ENCODE results near the gene SYT17. TPM values are rescaled to one million over a fixed set of nuclear protein-coding genes. Genes with fewer than 3 reads are reported as not detected.

SYT17 gene
- total and polyA plus RNA-seq, 2 experiments from 2014 or later, result not detected

- no peaks in the 10 kb centered on the region for H3K79me2 ChIP-seq (ENCODE audit: insufficient read depth)
- H2AFZ ChIP-seq, result no peak overlapping the region
- in situ Hi-C loops (cut with MboI), result no loop called here
- H3K4me2 ChIP-seq (ENCODE audit: unreplicated experiment), result no peak overlapping the region
- H3K27ac ChIP-seq, result no peak overlapping the region
- no peaks in the 10 kb centered on the region for H3F3A ChIP-seq (ENCODE audit: insufficient read depth)
- 54 to 58% methylated on average over 4 of the region's 4 CpGs for WGBS, 2 experiments (ENCODE audit: low coverage in 1 of 2, low lambda C conversion rate in 2 of 2, missing lambda C conversion rate in 2 of 2)
- no peaks in the 10 kb centered on the region for H3K9me3 ChIP-seq (ENCODE audit: low read depth)
- DNase-seq, result no peak
- H3K4me3 ChIP-seq, result no peak overlapping the region
- no peaks in the 10 kb centered on the region for H3K4me1 ChIP-seq (ENCODE audit: insufficient read depth)
- H4K20me1 ChIP-seq (ENCODE audit: insufficient read depth), result no peaks in the 10 kb centered on the region
- H3K36me3 ChIP-seq (ENCODE audit: low read depth), result no peaks in the 10 kb centered on the region
- no peak overlapping the region for H3K9ac ChIP-seq
- H3K9me2 ChIP-seq (ENCODE audit: insufficient read depth), result no peaks in the 10 kb centered on the region
- TF ChIP-seq EZH2 (IDR thresholded peaks at IDR 0.05; ENCODE audit: insufficient read depth, poor library complexity, severe bottlenecking) (no peak), EZH2phosphoT487 (IDR thresholded peaks at IDR 0.05; ENCODE audit: insufficient read depth, low read depth) (no peak)
- H3K27me3 ChIP-seq (replicated peaks; ENCODE audit: insufficient read depth), result no peaks in the 10 kb centered on the region
These were observed 14.2 kb upstream of the SYT17 start for GRCh38 chr16:19153876-19154275.

GRCh38 chr16:19162085-19162484 lies 6.0 kb upstream of the SYT17 start:
- TF ChIP-seq EZH2phosphoT487 (IDR thresholded peaks at IDR 0.05; ENCODE audit: insufficient read depth, low read depth) (no peak), EZH2 (IDR thresholded peaks at IDR 0.05; ENCODE audit: insufficient read depth, poor library complexity, severe bottlenecking) (no peak)
- 60 to 65% methylated on average over 4 of the region's 4 CpGs for WGBS, 2 experiments (ENCODE audit: low coverage in 1 of 2, low lambda C conversion rate in 2 of 2, missing lambda C conversion rate in 2 of 2)
- H3K36me3 ChIP-seq (ENCODE audit: low read depth), result no peaks in the 10 kb centered on the region
- H3F3A ChIP-seq (ENCODE audit: insufficient read depth), result no peaks in the 10 kb centered on the region
- H3K27ac ChIP-seq, result no peak overlapping the region
- H3K4me2 ChIP-seq (ENCODE audit: unreplicated experiment), result no peak overlapping the region
- H3K27me3 ChIP-seq (replicated peaks; ENCODE audit: insufficient read depth), result no peaks in the 10 kb centered on the region
- no peaks in the 10 kb centered on the region for H3K9me3 ChIP-seq (ENCODE audit: low read depth)
- H3K9ac ChIP-seq, result no peak overlapping the region
- H3K79me2 ChIP-seq (ENCODE audit: insufficient read depth), result no peaks in the 10 kb centered on the region
- peak; percentile 13 for DNase-seq
- no peaks in the 10 kb centered on the region for H4K20me1 ChIP-seq (ENCODE audit: insufficient read depth)
- no peaks in the 10 kb centered on the region for H3K9me2 ChIP-seq (ENCODE audit: insufficient read depth)
- H3K4me3 ChIP-seq, result no peak overlapping the region
- no peak overlapping the region for H2AFZ ChIP-seq
- in situ Hi-C loops (cut with MboI), result no loop called here
- H3K4me1 ChIP-seq (ENCODE audit: insufficient read depth), result no peaks in the 10 kb centered on the region

GRCh38 chr16:19163215-19163614 lies 4.8 kb upstream of the SYT17 start:
- Histone ChIP-seq H3K27ac (no peak overlapping the region), H3K36me3 (ENCODE audit: low read depth) (no peaks in the 10 kb centered on the region), H3K9me2 (ENCODE audit: insufficient read depth) (no peaks in the 10 kb centered on the region), H3K9ac (no peak overlapping the region), H3K4me1 (ENCODE audit: insufficient read depth) (no peaks in the 10 kb centered on the region), H3K79me2 (ENCODE audit: insufficient read depth) (no peaks in the 10 kb centered on the region), H3K4me2 (ENCODE audit: unreplicated experiment) (no peak overlapping the region), H3K4me3 (no peak overlapping the region), H4K20me1 (ENCODE audit: insufficient read depth) (no peaks in the 10 kb centered on the region), H3K9me3 (ENCODE audit: low read depth) (no peaks in the 10 kb centered on the region), H2AFZ (no peak overlapping the region), H3K27me3 (replicated peaks; ENCODE audit: insufficient read depth) (no peaks in the 10 kb centered on the region), H3F3A (ENCODE audit: insufficient read depth) (no peaks in the 10 kb centered on the region)
- no peak for DNase-seq
- in situ Hi-C loops (cut with MboI), result no loop called here
- TF ChIP-seq EZH2phosphoT487 (IDR thresholded peaks at IDR 0.05; ENCODE audit: insufficient read depth, low read depth) (no peak), EZH2 (IDR thresholded peaks at IDR 0.05; ENCODE audit: insufficient read depth, poor library complexity, severe bottlenecking) (no peak)
- 71 to 83% methylated on average over 1 of the region's 1 CpG for WGBS, 2 experiments (ENCODE audit: low coverage in 1 of 2, low lambda C conversion rate in 2 of 2, missing lambda C conversion rate in 2 of 2)

GRCh38 chr16:19164285-19164684 lies 3.8 kb upstream of the SYT17 start:
- 55 to 59% methylated on average over 4 of the region's 4 CpGs for WGBS, 2 experiments (ENCODE audit: low coverage in 1 of 2, low lambda C conversion rate in 2 of 2, missing lambda C conversion rate in 2 of 2)
- H2AFZ ChIP-seq, result no peak overlapping the region
- no peak overlapping the region for H3K4me3 ChIP-seq
- no peaks in the 10 kb centered on the region for H3K79me2 ChIP-seq (ENCODE audit: insufficient read depth)
- H3K9me2 ChIP-seq (ENCODE audit: insufficient read depth), result no peaks in the 10 kb centered on the region
- no peak for DNase-seq
- no peak overlapping the region for H3K4me2 ChIP-seq (ENCODE audit: unreplicated experiment)
- H4K20me1 ChIP-seq (ENCODE audit: insufficient read depth), result no peaks in the 10 kb centered on the region
- H3K9ac ChIP-seq, result no peak overlapping the region
- H3K27ac ChIP-seq, result no peak overlapping the region
- in situ Hi-C loops (cut with MboI), result no loop called here
- no peaks in the 10 kb centered on the region for H3K36me3 ChIP-seq (ENCODE audit: low read depth)
- no peaks in the 10 kb centered on the region for H3K4me1 ChIP-seq (ENCODE audit: insufficient read depth)
- no peaks in the 10 kb centered on the region for H3F3A ChIP-seq (ENCODE audit: insufficient read depth)
- 0 out of 2 replicates have a peak, but pooled peaks cover 7% of the 10 kb centered on the region for H3K27me3 ChIP-seq (replicated peaks; ENCODE audit: insufficient read depth)
- H3K9me3 ChIP-seq (ENCODE audit: low read depth), result no peaks in the 10 kb centered on the region
- TF ChIP-seq EZH2phosphoT487 (IDR thresholded peaks at IDR 0.05; ENCODE audit: insufficient read depth, low read depth), result no peak
- no peak for TF ChIP-seq EZH2 (IDR thresholded peaks at IDR 0.05; ENCODE audit: insufficient read depth, poor library complexity, severe bottlenecking)

GRCh38 chr16:19165101-19165500 lies 2.9 kb upstream of the SYT17 start:
- H3K9me3 ChIP-seq (ENCODE audit: low read depth), result no peaks in the 10 kb centered on the region
- H3K36me3 ChIP-seq (ENCODE audit: low read depth), result no peaks in the 10 kb centered on the region
- H3K27me3 ChIP-seq (replicated peaks; ENCODE audit: insufficient read depth), result peaks cover 7% of the 10 kb centered on the region; the same call in 1 of the 2 replicates

More at GRCh38 chr16:19165101-19165500, 2.9 kb upstream of the SYT17 start:
- no peak overlapping the region for H3K9ac ChIP-seq
- TF ChIP-seq EZH2phosphoT487 (IDR thresholded peaks at IDR 0.05; ENCODE audit: insufficient read depth, low read depth), result no peak
- no peak for TF ChIP-seq EZH2 (IDR thresholded peaks at IDR 0.05; ENCODE audit: insufficient read depth, poor library complexity, severe bottlenecking)
- H3K27ac ChIP-seq, result no peak overlapping the region
- no peak overlapping the region for H3K4me3 ChIP-seq
- H2AFZ ChIP-seq, result no peak overlapping the region
- H3K79me2 ChIP-seq (ENCODE audit: insufficient read depth), result no peaks in the 10 kb centered on the region
- in situ Hi-C loops (cut with MboI), result no loop called here
- H4K20me1 ChIP-seq (ENCODE audit: insufficient read depth), result no peaks in the 10 kb centered on the region
- no peaks in the 10 kb centered on the region for H3K9me2 ChIP-seq (ENCODE audit: insufficient read depth)
- no peak for DNase-seq
- no peak overlapping the region for H3K4me2 ChIP-seq (ENCODE audit: unreplicated experiment)
- H3F3A ChIP-seq (ENCODE audit: insufficient read depth), result no peaks in the 10 kb centered on the region
- 79 to 87% methylated on average over 5 of the region's 5 CpGs for WGBS, 2 experiments (ENCODE audit: low coverage in 1 of 2, low lambda C conversion rate in 2 of 2, missing lambda C conversion rate in 2 of 2)
- H3K4me1 ChIP-seq (ENCODE audit: insufficient read depth), result no peaks in the 10 kb centered on the region
